ENCODE results near the gene DLG2. TPM values are rescaled to one million over a fixed set of nuclear protein-coding genes. Genes with fewer than 3 reads are reported as not detected.

DLG2 gene
- total and polyA plus RNA-seq, 2 of the 8 experiments (the other 6 are each of a cell fraction or from before 2014, with no cell fraction given) = 1.7 to 14.3 TPM

GRCh38 chr11:85668157-85668556 lies 41.0 kb upstream of the DLG2 start:
- Histone ChIP-seq H4K91ac (replicated peaks; ENCODE audit: insufficient read length, low read length) (no peak overlapping the region), H3K23me2 (ENCODE audit: low read depth, low read length) (peaks cover under 1% of the 10 kb centered on the region; the same call in 1 of the 2 replicates), H3K9me3 (ENCODE audit: insufficient read depth in 2 of 2, low read depth in 1 of 2, low read length in 1 of 2) (peaks cover 7 to 8% of the 10 kb centered on the region in 2 experiments; a peak in 2 of 4 replicates), H2BK12ac (ENCODE audit: low read depth, low read length) (no peak overlapping the region), H2BK5ac (ENCODE audit: low read depth, low read length) (no peak overlapping the region), H3K27me3 (replicated peaks in 1 of 4; ENCODE audit: control insufficient read depth in 3 of 4, extremely low read depth in 1 of 4, insufficient read depth in 3 of 4, low read length in 3 of 4) (peaks cover 0 to 6% (median 2%) of the 10 kb centered on the region in 4 experiments; a peak in 3 of 7 replicates), H2AK5ac (ENCODE audit: low read depth, low read length) (no peak overlapping the region), H3K56ac (replicated peaks; ENCODE audit: insufficient read length, low read depth, low read length) (no peak overlapping the region), H3K4me1 (replicated peaks in 1 of 4; ENCODE audit: control insufficient read depth in 3 of 4, insufficient read depth in 4 of 4, low read length in 3 of 4) (peaks cover 0 to 2% (median 0%) of the 10 kb centered on the region in 4 experiments; a peak in 2 of 7 replicates), H4K8ac (ENCODE audit: extremely low read depth, insufficient read depth, low read length) (no peak overlapping the region), H4K20me1 (replicated peaks in 1 of 2; ENCODE audit: control insufficient read depth in 1 of 2, insufficient read depth in 2 of 2, low read length in 2 of 2) (peaks cover 7 to 8% of the 10 kb centered on the region in 2 experiments), H3K14ac (ENCODE audit: insufficient read length) (no peak overlapping the region), H3K27ac (ENCODE audit: low read depth, low read length) (no peak overlapping the region), H2BK15ac (ENCODE audit: low read length) (no peak overlapping the region), H3K23ac (ENCODE audit: insufficient read length) (no peak overlapping the region), H3K79me1 (ENCODE audit: low read depth, low read length) (no peaks in the 10 kb centered on the region), H3K79me2 (ENCODE audit: control insufficient read depth in 1 of 2, insufficient read depth in 2 of 2, low read length in 2 of 2) (peaks cover 9 to 17% of the 10 kb centered on the region in 2 experiments), H3K4me2 (ENCODE audit: insufficient read depth in 1 of 2, low read depth in 2 of 2, low read length in 2 of 2) (no peak overlapping the region), H3K36me3 (ENCODE audit: control insufficient read depth in 2 of 4, insufficient read depth in 4 of 4, low read length in 3 of 4) (no peaks in the 10 kb centered on the region; a peak in 1 of 8 replicates), H2AFZ (ENCODE audit: low read length) (no peak overlapping the region), H4K5ac (ENCODE audit: insufficient read length, low read depth, low read length) (no peak overlapping the region), H3K4me3 (ENCODE audit: extremely low read depth in 1 of 4, insufficient read depth in 2 of 4, low read depth in 3 of 4, low read length in 4 of 4) (no peak overlapping the region), H3K18ac (ENCODE audit: extremely low read depth, low read length) (no peak overlapping the region), H3K4ac (replicated peaks; ENCODE audit: insufficient read length, low read depth, low read length) (no peak overlapping the region), H2BK20ac (ENCODE audit: low read length) (no peak overlapping the region), H3K9ac (replicated peaks in 1 of 4; ENCODE audit: extremely low read depth in 1 of 4, low read depth in 3 of 4, low read length in 3 of 4) (no peak overlapping the region), H2BK120ac (replicated peaks; ENCODE audit: low read depth, low read length) (no peak overlapping the region)
- TF ChIP-seq CBX8 (IDR thresholded peaks at IDR 0.05; ENCODE audit: borderline replicate concordance, low read depth, low read length) (no peak), ASH2L (IDR thresholded peaks at IDR 0.05; ENCODE audit: low read length) (no peak), SIN3A (conservative IDR thresholded peaks at IDR 0.05 in 1 of 2, IDR thresholded peaks at IDR 0.05 in 1 of 2; ENCODE audit: low read depth in 1 of 2, low read length in 2 of 2) (no peak), SP1 (IDR thresholded peaks at IDR 0.05; ENCODE audit: low read depth, low read length) (no peak), EGR1 (IDR thresholded peaks at IDR 0.05; ENCODE audit: borderline replicate concordance, low read depth, low read length) (no peak), GTF2F1 (IDR thresholded peaks at IDR 0.05; ENCODE audit: borderline replicate concordance, low read depth, low read length) (no peak), SUZ12 (IDR thresholded peaks at IDR 0.05; ENCODE audit: low read length) (no peak)
- ChIA-PET POLR2A (ENCODE audit: partially characterized antibody) (interaction anchor here (0.8 to 1.0 kb wide), 2 partner anchors 13 to 51 kb away, joined by 3 to 5 read pairs; no protein-coding TSS in a partner anchor), CTCF (ENCODE audit: partially characterized antibody) (interaction anchor here (0.6 to 1.1 kb wide), 3 partner anchors 10 to 48 kb away, joined by 3 read pairs; no protein-coding TSS in a partner anchor)
- DNase-seq (ENCODE audit: low read depth in 1 of 2, low spot score in 2 of 2) (no peak), FAIRE-seq (no peak)
- WGBS, 2 experiments (ENCODE audit: extremely low coverage in 1 of 2, insufficient coverage in 1 of 2, insufficient read length in 1 of 2, insufficient replicate concordance in 2 of 2, low coverage in 1 of 2, low lambda C conversion rate in 2 of 2, missing lambda C conversion rate in 1 of 2) = 100% methylated on average over 1 of the region's 1 CpG; no CpG with 5 or more reads in 1 of the 2 experiments
